Adrenal gland (tissue), 12 donors: ENCODE measurements around the gene SPATS1. TPM values are rescaled to one million over a fixed set of nuclear protein-coding genes. Genes with fewer than 3 reads are reported as not detected.
"Not testable (repeated sequence)": the region's sequence is repeated elsewhere in the genome, so short reads cannot be mapped to it uniquely, and the experiment has no call there.

Experiments used
- DNase-seq, 7 donors: peaks; one replicate each; pipeline ENCODE4 v3.0.0-alpha.2; 2019 to 2020
- H3K27ac ChIP-seq, 5 donors: fragments of 200-600 bp; sonication (generic) in 4 of 5; 1 replicate in 3 of 5; 2 replicates in 2 of 5; pipeline versions ENCODE4 v1.5.1 to v1.8.0; 2016 to 2020; ENCODE audit warnings: mild to moderate bottlenecking in 1 of 5
- H3K27me3 ChIP-seq: fragments of 200-600 bp; 2 replicates; pipeline ENCODE4 v1.8.0; 2021
- H3K36me3 ChIP-seq, 2 donors: fragments of 200-600 bp; replicated peaks in 1 of 2; 1 replicate in 1 of 2; 2 replicates in 1 of 2; pipeline versions ENCODE4 v1.5.1 to v1.8.0; 2018 to 2022
- H3K4me1 ChIP-seq, 2 donors: fragments of 200-600 bp; replicated peaks in 1 of 2; 1 replicate in 1 of 2; 2 replicates in 1 of 2; pipeline versions ENCODE4 v1.5.1 to v1.8.0; 2018 to 2021
- H3K4me3 ChIP-seq, 4 donors: fragments of 200-600 bp; sonication (generic) in 3 of 4; one replicate each; pipeline ENCODE4 v1.5.1; 2016 to 2018
- H3K9me3 ChIP-seq, 3 donors: fragments of 200-600 bp; sonication (generic) in 1 of 3; replicated peaks in 1 of 3; 1 replicate in 2 of 3; 2 replicates in 1 of 3; pipeline versions ENCODE4 v1.5.1 to v1.8.0; 2016 to 2021
- CTCF ChIP-seq, 6 experiments: fragments of 450-650 bp in 4 of 6; fragments of 200-600 bp in 2 of 6; sonication (generic) in 1 of 6; IDR thresholded peaks; 1 replicate in 5 of 6; 2 replicates in 1 of 6; pipeline versions ENCODE4 v1.5.1 to v1.8.0; 2016 to 2021; ENCODE audit warnings: antibody characterized with exemption in 6 of 6, mild to moderate bottlenecking in 2 of 6, moderate library complexity in 1 of 6
- POLR2A ChIP-seq, 2 donors: fragments of 450-650 bp; IDR thresholded peaks; one replicate each; pipeline ENCODE4 v1.6.1; 2017; ENCODE audit warnings: antibody characterized with exemption in 2 of 2, mild to moderate bottlenecking in 2 of 2, moderate library complexity in 1 of 2
- WGBS, 4 donors: extraction: QIAGEN DNeasy Blood & Tissue Kit in 2 of 4; methylation state at CpG; one replicate each; pipeline versions ENCODE4 v1.1.5 to v1.1.7; 2013 to 2017; 5-methylcytosine and 5-hydroxymethylcytosine counted together
- intact Hi-C, 2 donors: fragments of 100-400 bp; cut with DNase I; formaldehyde crosslinking; loops; one replicate each; pipeline versions ENCODE4 v1.14.1 to v1.15.0; 2022 to 2023
- polyA plus RNA-seq, 3 donors: library from polyadenylated mRNA; stranded (reverse); fragments of 200-250 nt in 2 of 3; fragments of 350-450 nt in 1 of 3; fragmentation: Illumina TruSeq in 1 of 3; extraction: RNeasy Lipid Tissue Mini Kit (QIAGEN cat#74804) in 1 of 3; gene quantifications; one replicate each; pipeline ENCODE4 v1.2.3, GENCODE V29; 2013 to 2014
- total RNA-seq, 9 donors: library from RNA; depleted of rRNA in 4 of 9; stranded (reverse); fragments of >200 nt in 4 of 9; fragments of 120-200 nt in 1 of 9; fragmentation: NEBNext Ultra II Directional in 1 of 9; extraction: Animal tissue kit (Norgen Biotek cat#: 25700) in 1 of 9; gene quantifications; one replicate each; pipeline versions ENCODE4 v1.1.0 to v1.2.4, GENCODE V29; 2013 to 2023
- donor health status: healthy with polysubstance abuse.
- donor health status: Bipolar disorder and iron deficiency.
- donor health status: DM: yes; HTN: yes; CAD: no.
- donor health status: DM: no; HTN: no; CAD: no.
- donor health status: DM: no; HTN: no; CAD: no.
- donor health status: DM: yes; HTN: yes; CAD: no.

SPATS1 gene
- total and polyA plus RNA-seq, 12 donors, result 0.15 TPM; not detected in 11

GRCh38 chr6:44349904-44350649 is 7.6 kb downstream of the SPATS1 start:
- intact Hi-C loops, result no loop called here
- H3K27ac ChIP-seq, result no peak overlapping the region
- no peak for DNase-seq
- no peak overlapping the region for H3K4me3 ChIP-seq
- H3K27me3 ChIP-seq, result peaks cover 5% of the 10 kb centered on the region
- WGBS, 4 donors, result 70 to 75% (median 73%) methylated on average over 6 of the region's 6 CpGs
- no peaks in the 10 kb centered on the region for H3K9me3 ChIP-seq
- no peak for TF ChIP-seq POLR2A (IDR thresholded peaks at IDR 0.05)
- no peak for TF ChIP-seq CTCF (IDR thresholded peaks at IDR 0.05)
- H3K36me3 ChIP-seq, result no peaks in the 10 kb centered on the region
- no peaks in the 10 kb centered on the region for H3K4me1 ChIP-seq

GRCh38 chr6:44350650-44350994 is 8.2 kb downstream of the SPATS1 start:
- H3K9me3 ChIP-seq, H3K27ac ChIP-seq, H3K27me3 ChIP-seq, H3K4me3 ChIP-seq, intact Hi-C loops, H3K36me3 ChIP-seq, H3K4me1 ChIP-seq, DNase-seq: not testable (repeated sequence)
- WGBS, 4 donors, result 69 to 79% (median 75%) methylated on average over 4 of the region's 4 CpGs

- TF ChIP-seq CTCF (IDR thresholded peaks at IDR 0.05), result no peak
- no peak for TF ChIP-seq POLR2A (IDR thresholded peaks at IDR 0.05)
- intact Hi-C loops, result no loop called here
- Histone ChIP-seq H3K9me3 (no peaks in the 10 kb centered on the region), H3K36me3 (no peaks in the 10 kb centered on the region), H3K4me3 (no peak overlapping the region), H3K4me1 (no peaks in the 10 kb centered on the region), H3K27me3 (no peaks in the 10 kb centered on the region), H3K27ac (no peak overlapping the region)
- 81 to 92% (median 90%) methylated on average over 4 of the region's 4 CpGs for WGBS, 4 donors
- DNase-seq, result no peak
These were observed 9.8 kb downstream of the SPATS1 start for GRCh38 chr6:44352259-44352658.

GRCh38 chr6:44353336-44353735 is 10.9 kb downstream of the SPATS1 start:
- TF ChIP-seq CTCF (IDR thresholded peaks at IDR 0.05) (no peak), POLR2A (IDR thresholded peaks at IDR 0.05) (no peak)
- 57 to 78% (median 68%) methylated on average over 2 of the region's 2 CpGs for WGBS, 4 donors
- intact Hi-C loops, result no loop called here

GRCh38 chr6:44355640-44356039 is 13.2 kb downstream of the SPATS1 start:
- Histone ChIP-seq H3K36me3 (no peaks in the 10 kb centered on the region), H3K27ac (no peak overlapping the region)
- intact Hi-C loops, result no loop called here

More at GRCh38 chr6:44353336-44353735, 10.9 kb downstream of the SPATS1 start:
- Histone ChIP-seq H3K9me3 (no peaks in the 10 kb centered on the region), H3K27ac (no peak overlapping the region), H3K4me1 (no peaks in the 10 kb centered on the region), H3K36me3 (no peaks in the 10 kb centered on the region), H3K4me3 (no peak overlapping the region), H3K27me3 (no peaks in the 10 kb centered on the region)
- DNase-seq, result no peak

More at GRCh38 chr6:44355640-44356039, 13.2 kb downstream of the SPATS1 start:
- no peak for DNase-seq
- Histone ChIP-seq H3K4me1 (no peaks in the 10 kb centered on the region), H3K27me3 (no peaks in the 10 kb centered on the region), H3K4me3 (no peak overlapping the region), H3K9me3 (no peaks in the 10 kb centered on the region)
- TF ChIP-seq CTCF (IDR thresholded peaks at IDR 0.05) (no peak), POLR2A (IDR thresholded peaks at IDR 0.05) (no peak)
- WGBS, 4 donors, result 82 to 89% (median 84%) methylated on average over 3 to 4 of the region's 4 CpGs
